GM21381 (cell line): ENCODE measurements around the gene SNX21.
A peak's percentile ranks its signal among the peaks of the same experiment; 100 is the strongest.
"Not testable (repeated sequence)": the region's sequence is repeated elsewhere in the genome, so short reads cannot be mapped to it uniquely, and the experiment has no call there.

Experiments
- ATAC-seq: cut with Tn5 transposase; IDR thresholded peaks from one replicate; pipeline ENCODE4 v1.9.1; 2021; ENCODE audit warnings: mild to moderate bottlenecking, moderate library complexity; ENCODE audit not compliant: unreplicated experiment

SNX21 gene

GRCh38 chr20:45821947-45822346 is 11.7 kb upstream of the SNX21 start:
- no peak for ATAC-seq

GRCh38 chr20:45822857-45823256 is 10.7 kb upstream of the SNX21 start:
- ATAC-seq, result no peak

- ATAC-seq, result no peak
These were observed 9.4 kb upstream of the SNX21 start for GRCh38 chr20:45823949-45824835.

DNA sequence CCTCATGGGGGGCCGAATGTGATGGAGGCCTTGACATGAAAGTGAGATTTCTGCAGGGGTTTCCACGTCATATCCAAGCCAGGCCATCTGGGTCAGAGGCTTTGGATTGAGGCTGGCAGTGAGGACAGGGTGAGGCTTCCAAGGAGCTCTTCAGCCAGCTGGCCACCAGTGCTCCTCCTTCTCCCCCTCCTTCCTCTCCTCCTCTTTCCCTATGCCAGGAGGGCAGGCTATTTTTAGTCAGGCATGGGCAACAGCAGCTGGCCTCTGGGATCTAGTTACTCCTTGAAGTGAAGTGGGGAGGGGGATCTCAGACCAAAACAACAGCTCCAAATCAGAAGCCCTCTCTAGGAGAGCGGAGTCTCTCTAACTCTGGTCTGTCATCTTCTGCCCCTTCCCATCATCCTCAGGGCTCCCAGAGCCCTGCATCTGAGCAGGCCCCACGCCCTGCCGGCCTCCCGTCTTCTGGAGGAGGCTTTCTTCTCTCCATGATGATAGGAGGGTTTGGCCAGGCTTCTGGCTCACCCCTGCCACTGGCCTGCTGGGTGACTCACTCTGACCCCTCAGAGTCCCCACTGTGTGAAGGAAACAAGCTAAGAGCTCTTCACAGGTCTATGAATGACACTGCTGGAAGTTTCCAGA is 7.1 kb upstream of the SNX21 start:
- no peak for ATAC-seq

GRCh38 chr20:45827030-45827652 is 6.5 kb upstream of the SNX21 start, which contains the start of gene TNNC2:
TNNC2 (minus strand) TSS chr20:45827312; CDS start chr20:45827248, 64 bp downstream.
- ATAC-seq, result no peak

DNA sequence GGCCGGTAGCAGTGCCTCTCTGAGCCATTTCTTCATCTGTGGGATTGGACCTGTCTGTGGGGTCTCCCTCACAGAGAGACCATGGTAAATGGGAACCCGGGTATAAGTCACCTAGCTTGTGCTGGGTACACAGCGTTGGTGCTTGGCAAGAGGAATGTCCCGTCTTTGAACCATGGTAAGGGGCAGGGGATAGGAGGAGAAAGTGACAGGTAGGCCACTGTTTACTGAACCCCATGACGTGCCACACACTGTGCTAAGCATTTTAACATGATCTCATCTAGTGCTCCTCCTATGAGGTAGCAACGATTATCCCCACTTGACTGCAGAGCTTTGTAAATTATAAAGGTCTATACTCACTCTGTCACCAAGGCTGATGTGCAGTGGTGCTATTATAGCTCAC is 5.9 kb upstream of the SNX21 start:
- no peak for ATAC-seq

- ATAC-seq, result no peak
These were observed 5.0 kb upstream of the SNX21 start for GRCh38 chr20:45828589-45828988.

- not testable (repeated sequence) for ATAC-seq
These were observed 3.9 kb upstream of the SNX21 start for GRCh38 chr20:45829673-45830106.

DNA sequence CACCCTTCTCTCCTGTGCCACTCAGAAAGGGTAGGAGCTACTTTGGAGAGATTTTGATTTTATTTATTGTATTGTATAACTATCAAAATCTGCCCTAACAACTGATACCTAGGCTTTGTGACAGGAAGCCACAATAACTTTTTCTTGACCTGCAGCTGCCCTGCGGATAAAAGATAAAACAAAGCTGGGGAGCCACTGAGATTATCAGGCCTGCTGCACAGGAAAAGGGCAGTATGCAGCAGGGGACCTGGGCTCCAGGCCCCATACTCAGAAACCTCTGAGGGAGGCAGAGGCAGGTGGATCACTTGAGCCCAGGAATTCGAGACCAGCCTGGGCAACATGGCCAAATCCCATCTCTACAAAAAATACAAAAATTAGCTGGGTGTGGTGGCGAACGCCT is 980 bp upstream of the SNX21 start:
- no peak for ATAC-seq

DNA sequence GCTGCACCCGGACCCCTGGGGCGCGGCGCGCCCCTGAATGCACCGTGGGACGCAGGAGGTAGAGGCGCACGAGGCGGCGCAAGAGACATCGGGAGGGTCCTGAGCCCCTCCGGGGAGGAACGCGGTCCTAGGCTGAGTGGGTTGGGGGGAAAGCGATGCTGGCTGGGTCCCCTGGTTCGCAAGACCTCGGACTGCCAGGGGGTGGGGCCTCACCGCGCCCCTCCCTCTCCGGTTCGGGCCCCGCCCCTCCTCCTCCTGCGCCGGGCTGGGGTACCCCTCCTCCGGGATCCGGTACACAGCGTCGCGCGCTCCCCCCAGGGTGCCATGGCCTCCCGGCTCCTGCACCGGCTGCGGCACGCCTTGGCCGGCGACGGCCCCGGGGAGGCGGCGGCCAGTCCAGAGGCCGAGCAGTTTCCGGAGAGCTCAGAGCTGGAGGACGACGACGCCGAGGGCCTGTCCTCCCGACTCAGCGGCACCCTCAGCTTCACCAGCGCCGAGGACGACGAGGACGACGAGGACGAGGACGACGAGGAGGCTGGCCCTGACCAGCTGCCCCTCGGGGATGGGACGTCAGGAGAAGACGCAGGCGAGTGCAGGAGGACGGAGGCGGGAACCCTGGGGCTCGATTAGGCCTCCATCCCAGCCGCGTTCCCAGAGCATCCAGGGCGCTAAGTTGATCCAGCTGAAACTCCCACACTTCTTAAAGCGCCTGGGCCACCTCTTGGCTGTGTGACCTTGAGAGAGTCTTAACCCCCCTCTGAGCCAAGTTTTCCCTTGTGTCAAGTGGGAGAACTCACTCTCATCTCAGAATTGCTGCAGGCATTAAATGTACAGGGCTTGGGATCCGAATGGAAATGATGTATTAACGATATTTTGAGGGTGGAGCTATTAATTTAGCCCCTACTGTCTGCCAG is 541 bp downstream of the SNX21 start:
- ATAC-seq, result no peak

DNA sequence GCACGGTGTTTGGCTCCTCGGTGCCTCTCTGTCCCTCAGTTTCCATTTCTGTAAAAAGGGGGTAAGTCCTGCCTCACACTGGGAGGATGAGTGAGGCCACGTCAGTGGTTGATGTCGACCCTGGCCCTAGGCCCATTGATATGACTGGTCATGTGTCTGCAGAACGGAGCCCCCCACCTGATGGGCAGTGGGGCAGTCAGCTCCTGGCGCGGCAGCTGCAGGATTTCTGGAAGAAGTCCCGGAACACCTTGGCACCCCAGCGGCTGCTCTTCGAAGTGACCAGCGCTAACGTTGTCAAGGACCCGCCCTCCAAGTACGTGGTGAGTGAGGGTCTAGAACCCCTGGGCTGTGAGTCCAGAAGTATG is 1.2 kb downstream of the SNX21 start:
- no peak for ATAC-seq

GRCh38 chr20:45835329-45835765 is 1.7 kb downstream of the SNX21 start:
- ATAC-seq, result no peak

DNA sequence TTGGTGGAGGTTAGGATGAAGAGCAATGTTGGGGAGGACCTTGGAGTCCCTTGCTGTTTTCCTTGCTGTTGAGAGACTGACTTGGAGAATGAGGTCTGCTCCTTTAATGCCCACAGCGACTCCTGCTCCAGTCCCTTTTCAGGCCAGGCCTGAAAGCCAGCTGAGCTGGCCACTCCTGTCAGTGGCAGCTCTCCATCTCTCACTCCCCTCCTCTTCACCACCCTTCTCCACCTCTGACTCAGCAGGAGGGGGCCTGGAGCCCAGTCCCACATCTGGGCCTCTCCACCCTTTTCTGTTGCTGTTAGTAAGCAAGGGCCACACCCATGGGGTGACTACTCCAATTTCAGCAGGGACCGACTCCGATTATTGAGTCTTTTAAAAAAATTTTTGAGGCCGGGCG is 2.2 kb downstream of the SNX21 start:
- ATAC-seq, result no peak

- ATAC-seq, result no peak
These were observed 3.2 kb downstream of the SNX21 start for GRCh38 chr20:45836841-45837240.

DNA sequence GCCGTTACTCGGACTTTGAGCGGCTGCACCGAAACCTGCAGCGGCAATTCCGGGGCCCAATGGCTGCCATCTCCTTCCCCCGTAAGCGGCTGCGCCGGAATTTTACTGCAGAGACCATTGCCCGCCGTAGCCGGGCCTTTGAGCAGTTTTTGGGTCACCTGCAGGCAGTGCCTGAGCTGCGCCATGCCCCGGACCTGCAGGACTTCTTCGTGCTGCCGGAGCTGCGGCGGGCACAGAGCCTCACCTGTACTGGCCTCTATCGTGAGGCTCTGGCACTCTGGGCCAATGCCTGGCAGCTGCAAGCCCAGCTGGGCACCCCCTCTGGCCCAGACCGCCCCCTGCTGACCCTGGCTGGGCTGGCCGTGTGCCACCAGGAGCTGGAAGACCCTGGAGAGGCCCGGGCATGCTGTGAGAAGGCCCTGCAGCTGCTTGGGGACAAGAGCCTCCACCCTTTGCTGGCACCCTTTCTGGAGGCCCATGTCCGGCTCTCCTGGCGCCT is 7.2 kb downstream of the SNX21 start:
- no peak for ATAC-seq

GRCh38 chr20:45841407-45842129 is 8.0 kb downstream of the SNX21 start:
- ATAC-seq, result no peak

- peak; percentile 71 for ATAC-seq
These were observed 8.7 kb downstream of the SNX21 start for GRCh38 chr20:45842169-45842812.

- ATAC-seq, result no peak
These were observed 9.9 kb downstream of the SNX21 start for GRCh38 chr20:45843506-45843905.

GRCh38 chr20:45845452-45845851 is 11.9 kb downstream of the SNX21 start:
- no peak for ATAC-seq
